Sigmoid colon (tissue), 4 donors: ENCODE results near the gene SDHC.

ENCODE experiments used
- EP300 ChIP-seq, 4 donors: sonication (generic); formaldehyde crosslinking; IDR thresholded peaks; one replicate each; pipeline ENCODE4 v1.6.1; 2017; ENCODE audit warnings: antibody characterized with exemption in 4 of 4
- POLR2A ChIP-seq, 2 donors: fragments of 450-650 bp; IDR thresholded peaks; one replicate each; pipeline ENCODE4 v1.6.1; 2016; ENCODE audit warnings: antibody characterized with exemption in 2 of 2, mild to moderate bottlenecking in 2 of 2, moderate library complexity in 2 of 2
- POLR2AphosphoS5 ChIP-seq, 4 donors: sonication (generic); formaldehyde crosslinking; IDR thresholded peaks; one replicate each; pipeline ENCODE4 v1.6.1; 2017; ENCODE audit warnings: antibody characterized with exemption in 4 of 4
- TF ChIP-seq, protein P1 (sequence below), 4 experiments: fragments of 450-650 bp in 3 of 4; fragments of 200-600 bp in 1 of 4; IDR thresholded peaks; one replicate each; pipeline ENCODE4 v1.5.1; 2016 to 2019; ENCODE audit warnings: antibody characterized with exemption in 4 of 4, mild to moderate bottlenecking in 3 of 4, moderate library complexity in 2 of 4

DNA sequence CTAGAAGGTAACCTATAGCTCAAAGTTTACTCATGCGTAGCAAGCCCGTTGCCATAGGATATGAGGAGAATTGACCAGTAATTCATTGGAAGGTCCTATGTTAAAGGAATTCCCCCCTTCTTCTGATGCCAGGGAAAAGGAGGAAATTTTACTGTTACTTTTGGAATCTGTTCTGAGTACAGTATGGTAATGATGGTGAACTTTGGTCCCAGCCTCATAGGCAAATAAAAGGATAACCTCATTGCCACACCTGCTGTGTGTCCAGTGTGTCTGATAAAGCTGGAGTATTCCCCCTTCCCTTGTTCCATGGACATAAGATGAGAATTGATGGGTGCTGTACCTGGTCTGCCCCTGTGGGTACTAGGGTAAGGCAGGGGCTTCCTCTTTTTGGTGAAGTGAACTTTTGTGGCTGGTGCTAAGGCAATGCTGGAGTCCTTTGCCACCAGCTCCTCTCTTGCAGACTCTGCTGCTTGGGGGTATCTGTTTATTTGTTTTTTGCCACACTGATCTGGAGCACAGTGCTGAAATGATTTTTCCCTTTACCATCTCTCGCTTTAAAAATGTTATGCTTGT is 26.6 kb upstream of the SDHC start:
- TF ChIP-seq POLR2A (IDR thresholded peaks at IDR 0.05) (no peak), POLR2AphosphoS5 (IDR thresholded peaks at IDR 0.05) (no peak), EP300 (IDR thresholded peaks at IDR 0.05) (no peak)
- TF ChIP-seq, protein P1, sequence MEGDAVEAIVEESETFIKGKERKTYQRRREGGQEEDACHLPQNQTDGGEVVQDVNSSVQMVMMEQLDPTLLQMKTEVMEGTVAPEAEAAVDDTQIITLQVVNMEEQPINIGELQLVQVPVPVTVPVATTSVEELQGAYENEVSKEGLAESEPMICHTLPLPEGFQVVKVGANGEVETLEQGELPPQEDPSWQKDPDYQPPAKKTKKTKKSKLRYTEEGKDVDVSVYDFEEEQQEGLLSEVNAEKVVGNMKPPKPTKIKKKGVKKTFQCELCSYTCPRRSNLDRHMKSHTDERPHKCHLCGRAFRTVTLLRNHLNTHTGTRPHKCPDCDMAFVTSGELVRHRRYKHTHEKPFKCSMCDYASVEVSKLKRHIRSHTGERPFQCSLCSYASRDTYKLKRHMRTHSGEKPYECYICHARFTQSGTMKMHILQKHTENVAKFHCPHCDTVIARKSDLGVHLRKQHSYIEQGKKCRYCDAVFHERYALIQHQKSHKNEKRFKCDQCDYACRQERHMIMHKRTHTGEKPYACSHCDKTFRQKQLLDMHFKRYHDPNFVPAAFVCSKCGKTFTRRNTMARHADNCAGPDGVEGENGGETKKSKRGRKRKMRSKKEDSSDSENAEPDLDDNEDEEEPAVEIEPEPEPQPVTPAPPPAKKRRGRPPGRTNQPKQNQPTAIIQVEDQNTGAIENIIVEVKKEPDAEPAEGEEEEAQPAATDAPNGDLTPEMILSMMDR (IDR thresholded peaks at IDR 0.05) = no peak
